GM12878 (cell line): ENCODE measurements around the gene MCAT. TPM values are rescaled to one million over a fixed set of nuclear protein-coding genes. Genes with fewer than 3 reads are reported as not detected.

Source experiments
- ATAC-seq: fragments of 200-7000 bp; cut with Tn5 transposase; 3 replicates; pipeline ENCODE4 v1.9.1; 2020; ENCODE audit warnings: mild to moderate bottlenecking, moderate library complexity
- BruUV-seq: library from RNA; stranded (reverse); fragments of 400-500 nt; replicated peaks from 2 replicates; lab custom pipeline; 2021; lab: Mats Ljungman, UMichigan
- CTCF ChIA-PET: fragments of 300-600 bp; sonication (Branson Sonifier 250); formaldehyde crosslinking; extraction: SDS; loops from one replicate; lab custom pipeline; 2021; ENCODE audit warnings: inconsistent platforms; lab: Yijun Ruan, JAX
- POLR2A ChIA-PET: fragments of 350-600 bp; formaldehyde crosslinking; extraction: SDS; loops from one replicate; lab custom pipeline; 2021; ENCODE audit warnings: inconsistent platforms; lab: Charles Lee
- RAD21 ChIA-PET: fragments of 300-600 bp; sonication (Branson Sonifier 250); formaldehyde crosslinking; loops from one replicate; lab custom pipeline; 2023; ENCODE audit warnings: antibody characterized with exemption; ENCODE audit not compliant: unreplicated experiment; lab: Charles Lee
- SMC1A ChIA-PET: fragments of 300-600 bp; sonication (Branson Sonifier 250); formaldehyde crosslinking; loops from one replicate; lab custom pipeline; 2023; ENCODE audit not compliant: unreplicated experiment, uncharacterized antibody; lab: Charles Lee
- DNase-seq: peaks from one replicate; pipeline ENCODE4 v3.0.0-alpha.2; 2011; ENCODE audit warnings: low read depth, low spot score
- FAIRE-seq: peaks from 3 replicates; lab custom pipeline; 2011; peaks lifted over from hg19 to GRCh38; lab: Jason Lieb, UNC
- H2AFZ ChIP-seq: 2 replicates; pipeline ENCODE4 v1.6.0; 2011; ENCODE audit warnings: low read depth, low read length, control low read depth; ENCODE audit not compliant: control insufficient read depth
- H3K27ac ChIP-seq: 2 replicates; pipeline ENCODE4 v1.5.1; 2011; ENCODE audit warnings: control low read depth; ENCODE audit not compliant: control insufficient read depth, insufficient read depth
- H3K27me3 ChIP-seq, 2 experiments: replicated peaks in 1 of 2; 2 replicates each; pipeline versions ENCODE4 v1.6.0 to v1.6.1; 2011; ENCODE audit warnings: low read length in 1 of 2; ENCODE audit not compliant: control insufficient read depth in 2 of 2, insufficient read depth in 2 of 2
- H3K36me3 ChIP-seq, 2 experiments: 2 replicates each; pipeline ENCODE4 v1.5.1; 2011; ENCODE audit warnings: low read length in 1 of 2; ENCODE audit not compliant: control insufficient read depth in 2 of 2, insufficient read depth in 2 of 2
- H3K4me1 ChIP-seq: 2 replicates; pipeline ENCODE4 v1.6.1; 2011; ENCODE audit warnings: mild to moderate bottlenecking, low read length, moderate library complexity, mixed read lengths; ENCODE audit not compliant: control insufficient read depth, insufficient read depth
- H3K4me2 ChIP-seq: 2 replicates; pipeline ENCODE4 v1.6.0; 2011; ENCODE audit warnings: control low read depth; ENCODE audit not compliant: control insufficient read depth, insufficient read depth
- H3K4me3 ChIP-seq: fragments of 200-600 bp; sonication (generic); 2 replicates; pipeline ENCODE4 v1.5.1; 2016
- H3K79me2 ChIP-seq: 2 replicates; pipeline ENCODE4 v1.6.0; 2011; ENCODE audit warnings: low read length; ENCODE audit not compliant: control insufficient read depth, insufficient read depth
- H3K9ac ChIP-seq: 2 replicates; pipeline ENCODE4 v1.8.0; 2011; ENCODE audit warnings: low read length, control low read depth, mixed read lengths; ENCODE audit not compliant: control insufficient read depth, insufficient read depth
- H3K9me3 ChIP-seq: replicated peaks from 3 replicates; pipeline ENCODE4 v1.5.1; 2011; ENCODE audit warnings: mild to moderate bottlenecking, low read length; ENCODE audit not compliant: control insufficient read depth, insufficient read depth
- H4K20me1 ChIP-seq: 2 replicates; pipeline ENCODE4 v1.6.0; 2011; ENCODE audit not compliant: control insufficient read depth, insufficient read depth
- ASH2L ChIP-seq: fragments of 300-600, 200-600 bp; sonication (generic); IDR thresholded peaks from 2 replicates; pipeline ENCODE4 v1.6.1; 2017; ENCODE audit warnings: low read depth, mild to moderate bottlenecking, borderline replicate concordance
- GABPA ChIP-seq: IDR thresholded peaks from 2 replicates; pipeline ENCODE4 v1.6.1; 2014; ENCODE audit warnings: antibody characterized with exemption, low read depth, mild to moderate bottlenecking, inconsistent platforms
- NR2C2 ChIP-seq: IDR thresholded peaks from 2 replicates; pipeline ENCODE4 v1.6.1; 2011; ENCODE audit warnings: borderline replicate concordance, low read depth; ENCODE audit not compliant: control insufficient read depth, insufficient read length
- NR2F1 ChIP-seq: fragments of 450-650 bp; conservative IDR thresholded peaks from 2 replicates; pipeline ENCODE4 v1.6.1; 2017; ENCODE audit warnings: mild to moderate bottlenecking
- RBBP5 ChIP-seq: fragments of 200-600 bp; sonication (generic); conservative IDR thresholded peaks from 2 replicates; pipeline ENCODE4 v1.6.1; 2016
- RUNX3 ChIP-seq: IDR thresholded peaks from 2 replicates; pipeline ENCODE4 v1.6.1; 2012; ENCODE audit warnings: low read length, inconsistent platforms
- SMARCA5 ChIP-seq: fragments of 450-650 bp; IDR thresholded peaks from 2 replicates; pipeline ENCODE4 v1.6.1; 2017; ENCODE audit warnings: mild to moderate bottlenecking
- SMC3 ChIP-seq: IDR thresholded peaks from 2 replicates; pipeline ENCODE4 v1.6.1; 2011; ENCODE audit warnings: low read length, improper control_type of control experiment, borderline replicate concordance
- STAT1 ChIP-seq: fragments of 450-650 bp; conservative IDR thresholded peaks from 2 replicates; pipeline ENCODE4 v1.6.1; 2014; ENCODE audit warnings: antibody characterized with exemption, mild to moderate bottlenecking
- TARDBP ChIP-seq: IDR thresholded peaks from 2 replicates; pipeline ENCODE4 v1.6.1; 2016; ENCODE audit warnings: borderline replicate concordance
- ZSCAN29 ChIP-seq: fragments of 450-650 bp; IDR thresholded peaks from 2 replicates; pipeline ENCODE4 v1.6.1; 2017; ENCODE audit warnings: mild to moderate bottlenecking, moderate library complexity
- WGBS: methylation state at CpG from one replicate; pipeline ENCODE4 v1.1.6; 2016; ENCODE audit warnings: low lambda C conversion rate; ENCODE audit not compliant: insufficient replicate concordance, insufficient coverage; ENCODE audit errors: missing lambda C conversion rate; 5-methylcytosine and 5-hydroxymethylcytosine counted together
- in situ Hi-C: fragments of 300-500 bp; cut with MboI; formaldehyde crosslinking; loops from 9 replicates; pipeline ENCODE4 v1.14.3; 2018; ENCODE audit warnings: mixed read lengths
- intact Hi-C: fragments of 100-400 bp; cut with micrococcal nuclease; formaldehyde crosslinking; loops from one replicate; pipeline ENCODE4 v1.14.2; 2022; ENCODE audit not compliant: unreplicated experiment
- polyA plus RNA-seq, 11 experiments: library from polyadenylated mRNA; depleted of rRNA in 4 of 11; unstranded in 6 of 11; stranded (reverse) in 5 of 11; fragments of >200 nt; fragmentation: Nextera tagmentation in 4 of 11; fragmentation: Illumina TruSeq in 1 of 11; extraction: Ambion mirVana in 4 of 11; extraction: Trizol in 1 of 11; gene quantifications; 1 replicate in 1 of 11; 2 replicates in 10 of 11; pipeline versions ENCODE4 v1.2.1 to v1.2.3, GENCODE V29; 2011 to 2016; ENCODE audit warnings: inconsistent platforms in 2 of 11, missing spikeins in 2 of 11, low read depth in 1 of 11
- total RNA-seq, 4 experiments: library from RNA; depleted of rRNA in 3 of 4; stranded (reverse); fragments of >200 nt in 3 of 4; fragmentation: Illumina TruSeq in 1 of 4; extraction: Trizol in 1 of 4; gene quantifications; 2 replicates each; pipeline versions ENCODE4 v1.2.1 to v1.2.3, GENCODE V29; 2013 to 2021
- TF ChIP-seq, protein P1 (sequence below): fragments of 450-650 bp; IDR thresholded peaks from 2 replicates; pipeline ENCODE4 v1.6.1; 2017; ENCODE audit warnings: mild to moderate bottlenecking, low read depth, inconsistent platforms; ENCODE audit not compliant: poor library complexity, severe bottlenecking
- TF ChIP-seq, protein P2 (sequence below): IDR thresholded peaks from 2 replicates; pipeline ENCODE4 v1.6.1; 2011; ENCODE audit warnings: mild to moderate bottlenecking, low read depth, low read length, moderate library complexity; ENCODE audit not compliant: insufficient replicate concordance
- TF ChIP-seq, protein P3 (sequence below): IDR thresholded peaks from 2 replicates; pipeline ENCODE4 v1.6.1; 2012; ENCODE audit warnings: low read depth, low read length, improper control_type of control experiment
- TF ChIP-seq, protein P4 (sequence below): IDR thresholded peaks from 2 replicates; pipeline ENCODE4 v1.6.1; 2011; ENCODE audit warnings: low read depth, mild to moderate bottlenecking, low read length, moderate library complexity, borderline replicate concordance; ENCODE audit errors: extremely low read depth

MCAT gene
- total and polyA plus RNA-seq, 10 of the 15 experiments (the other 5 are each of a cell fraction or from before 2014, with no cell fraction given), result 3.6 to 29.1 (median 19.3) TPM

DNA sequence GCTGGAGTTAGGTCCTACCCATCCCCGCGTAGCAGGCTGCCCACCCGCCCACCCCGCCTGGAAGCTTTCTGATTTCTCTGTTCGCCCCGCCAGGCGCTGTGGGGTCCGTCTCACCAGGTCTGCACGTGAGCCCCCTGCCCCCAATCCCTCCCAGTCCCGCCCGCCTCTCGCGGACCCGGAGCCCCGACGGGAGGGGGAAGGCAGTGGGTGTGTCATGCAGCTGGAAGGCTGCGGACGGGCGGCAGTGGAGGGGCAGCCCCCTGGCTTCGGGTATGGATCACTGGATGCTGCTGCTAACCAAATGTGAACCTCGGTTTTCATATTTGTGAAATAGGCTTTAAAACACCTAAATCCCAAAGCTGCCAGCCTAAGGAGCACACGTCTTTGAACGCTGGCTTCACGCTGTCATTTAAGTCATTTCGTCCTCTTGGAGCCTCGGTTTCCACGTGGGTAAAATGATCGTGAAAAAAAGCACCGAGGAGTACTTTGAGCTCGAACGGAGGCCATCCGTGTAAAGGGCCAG lies 33.2 kb downstream of the MCAT start:
- TF ChIP-seq ZSCAN29 (no peak), ASH2L (no peak), RUNX3 (no peak), SMC3 (no peak), STAT1 (no peak), NR2F1 (no peak), GABPA (no peak), TARDBP (no peak), RBBP5 (no peak), SMARCA5 (no peak), NR2C2 (no peak)
- TF ChIP-seq, protein P1, sequence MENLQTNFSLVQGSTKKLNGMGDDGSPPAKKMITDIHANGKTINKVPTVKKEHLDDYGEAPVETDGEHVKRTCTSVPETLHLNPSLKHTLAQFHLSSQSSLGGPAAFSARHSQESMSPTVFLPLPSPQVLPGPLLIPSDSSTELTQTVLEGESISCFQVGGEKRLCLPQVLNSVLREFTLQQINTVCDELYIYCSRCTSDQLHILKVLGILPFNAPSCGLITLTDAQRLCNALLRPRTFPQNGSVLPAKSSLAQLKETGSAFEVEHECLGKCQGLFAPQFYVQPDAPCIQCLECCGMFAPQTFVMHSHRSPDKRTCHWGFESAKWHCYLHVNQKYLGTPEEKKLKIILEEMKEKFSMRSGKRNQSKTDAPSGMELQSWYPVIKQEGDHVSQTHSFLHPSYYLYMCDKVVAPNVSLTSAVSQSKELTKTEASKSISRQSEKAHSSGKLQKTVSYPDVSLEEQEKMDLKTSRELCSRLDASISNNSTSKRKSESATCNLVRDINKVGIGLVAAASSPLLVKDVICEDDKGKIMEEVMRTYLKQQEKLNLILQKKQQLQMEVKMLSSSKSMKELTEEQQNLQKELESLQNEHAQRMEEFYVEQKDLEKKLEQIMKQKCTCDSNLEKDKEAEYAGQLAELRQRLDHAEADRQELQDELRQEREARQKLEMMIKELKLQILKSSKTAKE, result no peak
- TF ChIP-seq, protein P2, sequence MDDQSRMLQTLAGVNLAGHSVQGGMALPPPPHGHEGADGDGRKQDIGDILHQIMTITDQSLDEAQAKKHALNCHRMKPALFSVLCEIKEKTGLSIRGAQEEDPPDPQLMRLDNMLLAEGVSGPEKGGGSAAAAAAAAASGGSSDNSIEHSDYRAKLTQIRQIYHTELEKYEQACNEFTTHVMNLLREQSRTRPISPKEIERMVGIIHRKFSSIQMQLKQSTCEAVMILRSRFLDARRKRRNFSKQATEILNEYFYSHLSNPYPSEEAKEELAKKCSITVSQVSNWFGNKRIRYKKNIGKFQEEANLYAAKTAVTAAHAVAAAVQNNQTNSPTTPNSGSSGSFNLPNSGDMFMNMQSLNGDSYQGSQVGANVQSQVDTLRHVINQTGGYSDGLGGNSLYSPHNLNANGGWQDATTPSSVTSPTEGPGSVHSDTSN, result no peak
- TF ChIP-seq, protein P3, sequence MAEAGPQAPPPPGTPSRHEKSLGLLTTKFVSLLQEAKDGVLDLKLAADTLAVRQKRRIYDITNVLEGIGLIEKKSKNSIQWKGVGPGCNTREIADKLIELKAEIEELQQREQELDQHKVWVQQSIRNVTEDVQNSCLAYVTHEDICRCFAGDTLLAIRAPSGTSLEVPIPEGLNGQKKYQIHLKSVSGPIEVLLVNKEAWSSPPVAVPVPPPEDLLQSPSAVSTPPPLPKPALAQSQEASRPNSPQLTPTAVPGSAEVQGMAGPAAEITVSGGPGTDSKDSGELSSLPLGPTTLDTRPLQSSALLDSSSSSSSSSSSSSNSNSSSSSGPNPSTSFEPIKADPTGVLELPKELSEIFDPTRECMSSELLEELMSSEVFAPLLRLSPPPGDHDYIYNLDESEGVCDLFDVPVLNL, result no peak
- TF ChIP-seq, protein P4, sequence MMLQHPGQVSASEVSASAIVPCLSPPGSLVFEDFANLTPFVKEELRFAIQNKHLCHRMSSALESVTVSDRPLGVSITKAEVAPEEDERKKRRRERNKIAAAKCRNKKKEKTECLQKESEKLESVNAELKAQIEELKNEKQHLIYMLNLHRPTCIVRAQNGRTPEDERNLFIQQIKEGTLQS, result no peak
- ChIA-PET RAD21 (no interaction called here), POLR2A (no interaction called here), SMC1A (interaction anchor here (0.7 kb wide), 1 partner anchor 406 kb away, joined by 3 read pairs; no protein-coding TSS in a partner anchor), CTCF (interaction anchor here (0.9 to 1.3 kb wide), 2 partner anchors 26 to 28 kb away, joined by 3 to 5 read pairs; no protein-coding TSS in a partner anchor)
- no peaks in the 10 kb centered on the region for H3K9me3 ChIP-seq
- in situ Hi-C loops, result no loop called here
- H2AFZ ChIP-seq, result peak overlapping the region; percentile 71
- peaks cover 0 to 6% of the 10 kb centered on the region in 2 experiments; a peak in 3 of 4 replicates for H3K27me3 ChIP-seq
- peak overlapping the region; percentile 44; the same call in 1 of the 2 replicates for H3K9ac ChIP-seq
- BruUV-seq, result no TSS peak
- WGBS, result 16% methylated on average over 27 of the region's 32 CpGs
- no peak overlapping the region for H3K27ac ChIP-seq
- H3K79me2 ChIP-seq, result no peaks in the 10 kb centered on the region
- H3K4me3 ChIP-seq, result peak overlapping the region; percentile 72
- DNase-seq (no peak), FAIRE-seq (peak; percentile 61), ATAC-seq (no peak)
- H3K4me1 ChIP-seq, result peaks cover 7% of the 10 kb centered on the region
- H3K36me3 ChIP-seq, result no peaks in the 10 kb centered on the region
- H4K20me1 ChIP-seq, result no peaks in the 10 kb centered on the region
- H3K4me2 ChIP-seq, result peak overlapping the region; percentile 87
- intact Hi-C loops, result no loop called here
